ENCODE data around the gene TECRL. TPM values are rescaled to one million over a fixed set of nuclear protein-coding genes. Genes with fewer than 3 reads are reported as not detected.

The TECRL gene
- not detected for total RNA-seq
- not detected for total RNA-seq (2013)
- 0 reads per million in 29 experiments for total RNA-seq

GRCh38 chr4:64409300-64409699, at the start of gene TECRL:
TSS of gene TECRL (minus strand) at chr4:64409450. CDS start at chr4:64409351, 99 bp downstream.
- Histone ChIP-seq H3K36me3 (ENCODE audit: control insufficient read depth in 2 of 2, extremely low read depth in 1 of 2, insufficient read depth in 1 of 2, low read length in 1 of 2) (no peaks in the 10 kb centered on the region), H3K4me1 (ENCODE audit: control insufficient read depth in 1 of 2, extremely low read depth in 1 of 2, insufficient read depth in 2 of 2, low read length in 2 of 2) (no peaks in the 10 kb centered on the region), H3K27me3 (replicated peaks in 1 of 2; ENCODE audit: control insufficient read depth in 2 of 2, extremely low read depth in 1 of 2, insufficient read depth in 2 of 2, low read length in 1 of 2) (no peaks in the 10 kb centered on the region), H3K4me3 (ENCODE audit: control insufficient read depth in 1 of 2, extremely low read depth in 1 of 2, low read length in 1 of 2) (no peak within 1 kb of the TSS), H3K9me3 (no peaks in the 10 kb centered on the region), H3K27ac (ENCODE audit: low read length) (no peak within 1 kb of the TSS)
- peaks cover 0 to 13% (median 13%) of the 10 kb centered on the region in 3 donors for H3K9me3 Mint-ChIP-seq
- 100% methylated on average over 3 of the region's 4 CpGs for WGBS (ENCODE audit: insufficient coverage)
- no peak for ATAC-seq (replicated peaks in 1 of 4)
- no peaks in the 10 kb centered on the region for H3K4me1 Mint-ChIP-seq
- no peak for DNase-seq
- ChIA-PET CTCF (no interaction called here), POLR2A (no interaction called here)
- H3K36me3 Mint-ChIP-seq = no peaks in the 10 kb centered on the region
- H3K27me3 Mint-ChIP-seq = no peaks in the 10 kb centered on the region
- no peak within 1 kb of the TSS for H3K4me3 Mint-ChIP-seq
- no peak within 1 kb of the TSS for H3K27ac Mint-ChIP-seq

GRCh38 chr4:64432674-64433073, 23.4 kb upstream of the TECRL start:
- Histone ChIP-seq H3K4me3 (ENCODE audit: control insufficient read depth in 1 of 2, extremely low read depth in 1 of 2, low read length in 1 of 2) (no peak overlapping the region), H3K4me1 (ENCODE audit: control insufficient read depth in 1 of 2, extremely low read depth in 1 of 2, insufficient read depth in 2 of 2, low read length in 2 of 2) (no peaks in the 10 kb centered on the region), H3K27ac (ENCODE audit: low read length) (no peak overlapping the region), H3K36me3 (ENCODE audit: control insufficient read depth in 2 of 2, extremely low read depth in 1 of 2, insufficient read depth in 1 of 2, low read length in 1 of 2) (no peaks in the 10 kb centered on the region), H3K27me3 (replicated peaks in 1 of 2; ENCODE audit: control insufficient read depth in 2 of 2, extremely low read depth in 1 of 2, insufficient read depth in 2 of 2, low read length in 1 of 2) (no peaks in the 10 kb centered on the region), H3K9me3 (no peaks in the 10 kb centered on the region)
- 87% methylated on average over 9 of the region's 10 CpGs for WGBS (ENCODE audit: insufficient coverage)
- Mint-ChIP-seq H3K4me1 (no peaks in the 10 kb centered on the region), H3K27me3 (no peaks in the 10 kb centered on the region), H3K4me3 (no peak overlapping the region), H3K36me3 (no peaks in the 10 kb centered on the region), H3K27ac (no peak overlapping the region), H3K9me3 (peaks cover 17 to 27% (median 26%) of the 10 kb centered on the region in 3 donors)
- DNase-seq = no peak
- no peak for ATAC-seq (replicated peaks in 1 of 4)
- POLR2A ChIA-PET = no interaction called here
- CTCF ChIA-PET = no interaction called here

DNA sequence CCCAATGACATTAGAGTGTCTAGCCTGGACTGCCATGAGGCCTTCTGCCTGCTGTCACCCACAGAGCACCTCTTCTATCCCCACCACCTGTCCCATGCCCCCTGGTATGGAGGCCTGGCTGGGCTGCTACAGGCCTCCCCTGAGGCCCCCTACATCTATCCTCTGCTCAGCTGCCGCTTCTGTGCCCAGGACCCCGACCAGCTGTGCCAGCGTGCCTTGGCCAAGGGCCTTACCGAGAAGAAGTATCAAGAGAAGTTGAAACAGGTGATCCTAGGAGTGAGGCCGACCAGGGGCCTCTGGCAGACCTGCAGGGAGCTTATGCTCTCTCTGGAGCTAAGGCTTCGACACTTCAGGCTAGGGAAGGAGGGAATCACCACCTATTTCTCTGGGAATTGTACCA, 21.7 kb upstream of the TECRL start:
- ATAC-seq (replicated peaks in 1 of 4) (peak in 1 of 4 experiments; percentile 13), DNase-seq (no peak)
- no peaks in the 10 kb centered on the region for H3K36me3 Mint-ChIP-seq
- H3K9me3 ChIP-seq = no peaks in the 10 kb centered on the region
- H3K36me3 ChIP-seq (ENCODE audit: control insufficient read depth in 2 of 2, extremely low read depth in 1 of 2, insufficient read depth in 1 of 2, low read length in 1 of 2) = no peaks in the 10 kb centered on the region
- H3K27ac Mint-ChIP-seq = no peak overlapping the region
- peaks cover 17 to 27% (median 22%) of the 10 kb centered on the region in 3 donors for H3K9me3 Mint-ChIP-seq
- H3K27me3 ChIP-seq (replicated peaks in 1 of 2; ENCODE audit: control insufficient read depth in 2 of 2, extremely low read depth in 1 of 2, insufficient read depth in 2 of 2, low read length in 1 of 2) = no peaks in the 10 kb centered on the region
- H3K27me3 Mint-ChIP-seq = no peaks in the 10 kb centered on the region
- H3K4me1 Mint-ChIP-seq = no peaks in the 10 kb centered on the region
- 61% methylated on average over 4 of the region's 6 CpGs for WGBS (ENCODE audit: insufficient coverage)
- H3K27ac ChIP-seq (ENCODE audit: low read length) = no peak overlapping the region
- no peak overlapping the region for H3K4me3 Mint-ChIP-seq
- H3K4me3 ChIP-seq (ENCODE audit: control insufficient read depth in 1 of 2, extremely low read depth in 1 of 2, low read length in 1 of 2) = no peak overlapping the region
- ChIA-PET CTCF (no interaction called here), POLR2A (interaction anchor here in 1 of 2 donors (0.6 kb wide), 1 partner anchor 27 kb away, joined by 3 read pairs; no protein-coding TSS in a partner anchor)
- H3K4me1 ChIP-seq (ENCODE audit: control insufficient read depth in 1 of 2, extremely low read depth in 1 of 2, insufficient read depth in 2 of 2, low read length in 2 of 2) = no peaks in the 10 kb centered on the region

DNA sequence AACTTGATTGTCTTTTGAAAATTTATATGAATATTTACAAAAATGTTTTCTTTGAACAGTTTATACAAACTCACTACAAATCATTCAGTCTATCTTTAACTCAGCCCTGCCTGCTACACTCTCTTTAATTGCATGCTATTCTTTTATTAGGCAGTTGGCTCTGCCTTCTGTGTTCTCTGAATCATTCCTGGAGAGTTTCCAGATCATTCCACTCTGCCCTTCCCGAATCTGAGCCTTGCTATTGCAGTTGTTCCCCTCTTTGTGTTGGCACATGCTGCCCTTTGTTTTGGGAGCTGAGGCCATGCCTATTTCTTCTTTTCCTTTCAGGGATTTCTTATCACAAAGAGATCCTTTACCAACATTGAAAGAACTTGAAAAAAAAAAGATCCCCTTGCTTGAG, 8.7 kb upstream of the TECRL start:
- H3K4me1 ChIP-seq (ENCODE audit: control insufficient read depth in 1 of 2, extremely low read depth in 1 of 2, insufficient read depth in 2 of 2, low read length in 2 of 2) = no peaks in the 10 kb centered on the region
- no peak for ATAC-seq (replicated peaks in 1 of 4)
- H3K36me3 ChIP-seq (ENCODE audit: control insufficient read depth in 2 of 2, extremely low read depth in 1 of 2, insufficient read depth in 1 of 2, low read length in 1 of 2) = no peaks in the 10 kb centered on the region
- H3K4me3 Mint-ChIP-seq = no peak overlapping the region
- H3K9me3 ChIP-seq = no peaks in the 10 kb centered on the region
- no peaks in the 10 kb centered on the region for H3K27me3 Mint-ChIP-seq
- peaks cover 3 to 14% (median 7%) of the 10 kb centered on the region in 3 donors for H3K9me3 Mint-ChIP-seq
- no peaks in the 10 kb centered on the region for H3K4me1 Mint-ChIP-seq
- ChIA-PET POLR2A (no interaction called here), CTCF (no interaction called here)
- no peaks in the 10 kb centered on the region for H3K36me3 Mint-ChIP-seq
- no peak overlapping the region for H3K27ac Mint-ChIP-seq
- no peak for DNase-seq
- 25% methylated on average over 1 of the region's 1 CpG for WGBS (ENCODE audit: insufficient coverage)
- H3K27ac ChIP-seq (ENCODE audit: low read length) = no peak overlapping the region
- no peak overlapping the region for H3K4me3 ChIP-seq (ENCODE audit: control insufficient read depth in 1 of 2, extremely low read depth in 1 of 2, low read length in 1 of 2)
- no peaks in the 10 kb centered on the region for H3K27me3 ChIP-seq (replicated peaks in 1 of 2; ENCODE audit: control insufficient read depth in 2 of 2, extremely low read depth in 1 of 2, insufficient read depth in 2 of 2, low read length in 1 of 2)

- Mint-ChIP-seq H3K27ac (no peak overlapping the region), H3K4me1 (no peaks in the 10 kb centered on the region), H3K4me3 (no peak overlapping the region), H3K9me3 (peaks cover 0 to 24% (median 9%) of the 10 kb centered on the region in 3 donors), H3K36me3 (no peaks in the 10 kb centered on the region), H3K27me3 (no peaks in the 10 kb centered on the region)
- DNase-seq (no peak), ATAC-seq (replicated peaks in 1 of 4) (no peak)
- Histone ChIP-seq H3K4me3 (ENCODE audit: control insufficient read depth in 1 of 2, extremely low read depth in 1 of 2, low read length in 1 of 2) (no peak overlapping the region), H3K9me3 (no peaks in the 10 kb centered on the region), H3K36me3 (ENCODE audit: control insufficient read depth in 2 of 2, extremely low read depth in 1 of 2, insufficient read depth in 1 of 2, low read length in 1 of 2) (no peaks in the 10 kb centered on the region), H3K4me1 (ENCODE audit: control insufficient read depth in 1 of 2, extremely low read depth in 1 of 2, insufficient read depth in 2 of 2, low read length in 2 of 2) (no peaks in the 10 kb centered on the region), H3K27ac (ENCODE audit: low read length) (no peak overlapping the region), H3K27me3 (replicated peaks in 1 of 2; ENCODE audit: control insufficient read depth in 2 of 2, extremely low read depth in 1 of 2, insufficient read depth in 2 of 2, low read length in 1 of 2) (no peaks in the 10 kb centered on the region)
- WGBS (ENCODE audit: insufficient coverage) = no CpG with 5 or more reads among the region's 1 CpG
- POLR2A ChIA-PET = no interaction called here
- CTCF ChIA-PET = no interaction called here
These were observed 2.2 kb downstream of the TECRL start for GRCh38 chr4:64407000-64407399.

DNA sequence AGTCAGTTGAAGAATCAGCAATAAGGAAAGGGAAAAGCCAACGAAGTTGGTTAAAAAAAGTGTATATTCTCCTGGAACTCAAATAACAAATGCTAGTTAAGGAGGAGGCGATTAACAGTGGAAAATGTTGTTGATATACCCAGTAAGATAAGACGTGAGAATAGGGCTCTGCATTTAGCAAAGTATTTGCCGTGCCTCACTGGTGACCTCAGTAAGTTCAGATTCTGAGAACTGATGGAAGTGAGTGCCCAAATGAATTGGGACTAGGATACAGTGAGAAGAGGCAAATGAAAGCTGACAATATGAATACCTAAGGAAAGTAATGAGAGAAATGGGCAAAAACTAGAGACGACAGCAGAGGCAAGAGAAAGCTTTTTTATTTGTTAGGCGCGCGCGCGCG, 3.5 kb downstream of the TECRL start:
- no peak overlapping the region for H3K4me3 ChIP-seq (ENCODE audit: control insufficient read depth in 1 of 2, extremely low read depth in 1 of 2, low read length in 1 of 2)
- no peaks in the 10 kb centered on the region for H3K4me1 ChIP-seq (ENCODE audit: control insufficient read depth in 1 of 2, extremely low read depth in 1 of 2, insufficient read depth in 2 of 2, low read length in 2 of 2)
- WGBS (ENCODE audit: insufficient coverage) = 80% methylated on average over 4 of the region's 11 CpGs
- ATAC-seq (replicated peaks in 1 of 4) (no peak), DNase-seq (no peak)
- no peaks in the 10 kb centered on the region for H3K9me3 ChIP-seq
- no peaks in the 10 kb centered on the region for H3K4me1 Mint-ChIP-seq
- H3K36me3 Mint-ChIP-seq = no peaks in the 10 kb centered on the region
- no peak overlapping the region for H3K27ac Mint-ChIP-seq
- H3K36me3 ChIP-seq (ENCODE audit: control insufficient read depth in 2 of 2, extremely low read depth in 1 of 2, insufficient read depth in 1 of 2, low read length in 1 of 2) = no peaks in the 10 kb centered on the region
- H3K27me3 Mint-ChIP-seq = no peaks in the 10 kb centered on the region
- ChIA-PET CTCF (no interaction called here), POLR2A (no interaction called here)
- H3K9me3 Mint-ChIP-seq = peaks cover 6 to 19% (median 9%) of the 10 kb centered on the region in 3 donors
- no peaks in the 10 kb centered on the region for H3K27me3 ChIP-seq (replicated peaks in 1 of 2; ENCODE audit: control insufficient read depth in 2 of 2, extremely low read depth in 1 of 2, insufficient read depth in 2 of 2, low read length in 1 of 2)
- H3K4me3 Mint-ChIP-seq = no peak overlapping the region
- H3K27ac ChIP-seq (ENCODE audit: low read length) = no peak overlapping the region

- WGBS (ENCODE audit: insufficient coverage) = no CpG with 5 or more reads among the region's 2 CpGs
- CTCF ChIA-PET = no interaction called here
These were observed 6.6 kb downstream of the TECRL start for GRCh38 chr4:64402684-64403083.

More at GRCh38 chr4:64402684-64403083, 6.6 kb downstream of the TECRL start:
- Histone ChIP-seq H3K4me1 (ENCODE audit: control insufficient read depth in 1 of 2, extremely low read depth in 1 of 2, insufficient read depth in 2 of 2, low read length in 2 of 2) (no peaks in the 10 kb centered on the region), H3K36me3 (ENCODE audit: control insufficient read depth in 2 of 2, extremely low read depth in 1 of 2, insufficient read depth in 1 of 2, low read length in 1 of 2) (no peaks in the 10 kb centered on the region), H3K27me3 (replicated peaks in 1 of 2; ENCODE audit: control insufficient read depth in 2 of 2, extremely low read depth in 1 of 2, insufficient read depth in 2 of 2, low read length in 1 of 2) (no peaks in the 10 kb centered on the region), H3K9me3 (no peaks in the 10 kb centered on the region), H3K27ac (ENCODE audit: low read length) (no peak overlapping the region), H3K4me3 (ENCODE audit: control insufficient read depth in 1 of 2, extremely low read depth in 1 of 2, low read length in 1 of 2) (no peak overlapping the region)
- Mint-ChIP-seq H3K36me3 (no peaks in the 10 kb centered on the region), H3K4me3 (no peak overlapping the region), H3K4me1 (no peaks in the 10 kb centered on the region), H3K27me3 (no peaks in the 10 kb centered on the region), H3K9me3 (peaks cover 16 to 26% (median 24%) of the 10 kb centered on the region in 3 donors), H3K27ac (no peak overlapping the region)
- no peak for DNase-seq
- POLR2A ChIA-PET = no interaction called here
- ATAC-seq (replicated peaks in 1 of 4) = no peak

All from T-cell (primary cell).